H9 (cell line): ENCODE measurements around the gene ZNHIT1. TPM values are rescaled to one million over a fixed set of nuclear protein-coding genes. Genes with fewer than 3 reads are reported as not detected.

ENCODE experiments used
- DNase-seq: peaks from one replicate; pipeline ENCODE4 v3.0.0-alpha.2; 2017
- H2AFZ ChIP-seq: one replicate; pipeline ENCODE4 v1.6.1; 2013; ENCODE audit warnings: mild to moderate bottlenecking, low read length, control low read depth, moderate library complexity
- H2AK5ac ChIP-seq: 2 replicates; pipeline ENCODE4 v1.6.1; 2013; ENCODE audit warnings: low read length, control low read depth, mixed read lengths; ENCODE audit not compliant: insufficient read length
- H2BK120ac ChIP-seq: one replicate; pipeline ENCODE4 v1.6.1; 2013; ENCODE audit warnings: low read depth, mild to moderate bottlenecking, low read length, control low read depth, inconsistent platforms; ENCODE audit not compliant: poor library complexity, severe bottlenecking
- H2BK12ac ChIP-seq: 2 replicates; pipeline ENCODE4 v1.6.1; 2013; ENCODE audit warnings: low read length, control low read depth, mixed read lengths, low read depth; ENCODE audit not compliant: insufficient read length
- H2BK15ac ChIP-seq: 2 replicates; pipeline ENCODE4 v1.6.1; 2013; ENCODE audit warnings: low read depth, low read length, control low read depth
- H2BK20ac ChIP-seq: one replicate; pipeline ENCODE4 v1.6.1; 2013; ENCODE audit warnings: low read depth, mild to moderate bottlenecking, low read length, control low read depth, inconsistent platforms; ENCODE audit not compliant: poor library complexity, severe bottlenecking
- H2BK5ac ChIP-seq: 2 replicates; pipeline ENCODE4 v1.6.1; 2013; ENCODE audit warnings: low read length, control low read depth, mixed read lengths; ENCODE audit not compliant: insufficient read length
- H3K14ac ChIP-seq: 2 replicates; pipeline ENCODE4 v1.6.1; 2013; ENCODE audit warnings: low read length, control low read depth; ENCODE audit not compliant: insufficient read depth
- H3K18ac ChIP-seq: 2 replicates; pipeline ENCODE4 v1.6.1; 2013; ENCODE audit warnings: low read depth, mild to moderate bottlenecking, mixed read lengths, low read length, control low read depth; ENCODE audit not compliant: insufficient read length
- H3K23ac ChIP-seq: 2 replicates; pipeline ENCODE4 v1.6.1; 2013; ENCODE audit warnings: low read length, control low read depth, mixed read lengths, low read depth; ENCODE audit not compliant: insufficient read length
- H3K23me2 ChIP-seq: 2 replicates; pipeline ENCODE4 v1.6.1; 2013; ENCODE audit warnings: low read depth, mild to moderate bottlenecking, mixed read lengths, low read length, control low read depth; ENCODE audit not compliant: insufficient read length, poor library complexity, severe bottlenecking
- H3K27ac ChIP-seq: 2 replicates; pipeline ENCODE4 v1.5.1; 2013; ENCODE audit warnings: low read length, control low read depth, mixed read lengths, low read depth; ENCODE audit not compliant: insufficient read length
- H3K27me3 ChIP-seq: 2 replicates; pipeline ENCODE4 v1.6.1; 2013; ENCODE audit warnings: low read length, control low read depth, inconsistent platforms; ENCODE audit not compliant: insufficient read depth
- H3K4ac ChIP-seq: 2 replicates; pipeline ENCODE4 v1.6.1; 2013; ENCODE audit warnings: low read depth, mild to moderate bottlenecking, control low read depth, inconsistent platforms, low read length, moderate library complexity
- H3K4me1 ChIP-seq: 2 replicates; pipeline ENCODE4 v1.6.1; 2013; ENCODE audit warnings: low read length, control low read depth, inconsistent platforms; ENCODE audit not compliant: insufficient read depth
- H3K4me2 ChIP-seq: 2 replicates; pipeline ENCODE4 v1.6.1; 2013; ENCODE audit warnings: low read length, control low read depth, mixed read lengths; ENCODE audit not compliant: insufficient read length, insufficient read depth
- H3K56ac ChIP-seq: 2 replicates; pipeline ENCODE4 v1.6.1; 2013; ENCODE audit warnings: low read depth, mild to moderate bottlenecking, mixed read lengths, low read length, control low read depth; ENCODE audit not compliant: insufficient read length
- H3K79me1 ChIP-seq: 2 replicates; pipeline ENCODE4 v1.6.1; 2013; ENCODE audit warnings: low read depth, mild to moderate bottlenecking, moderate library complexity, low read length, control low read depth, inconsistent platforms; ENCODE audit not compliant: insufficient read depth, poor library complexity, severe bottlenecking
- H3K79me2 ChIP-seq: 2 replicates; pipeline ENCODE4 v1.6.1; 2013; ENCODE audit warnings: low read length, control low read depth, inconsistent platforms; ENCODE audit not compliant: insufficient read depth
- H3K9ac ChIP-seq: 2 replicates; pipeline ENCODE4 v1.6.1; 2013; ENCODE audit warnings: low read length, control low read depth, mixed read lengths; ENCODE audit not compliant: insufficient read length; ENCODE audit errors: extremely low read depth
- H3K9me3 ChIP-seq: one replicate; pipeline ENCODE4 v1.6.1; 2013; ENCODE audit warnings: low read depth, low read length, inconsistent platforms; ENCODE audit not compliant: control insufficient read depth
- H3T11ph ChIP-seq: one replicate; pipeline ENCODE4 v1.6.1; 2013; ENCODE audit warnings: mild to moderate bottlenecking, low read length, control low read depth, inconsistent platforms
- H4K20me1 ChIP-seq: one replicate; pipeline ENCODE4 v1.6.1; 2013; ENCODE audit not compliant: control insufficient read depth, insufficient read length, insufficient read depth
- H4K5ac ChIP-seq: 2 replicates; pipeline ENCODE4 v1.6.1; 2013; ENCODE audit warnings: low read depth, mild to moderate bottlenecking, mixed read lengths, low read length, control low read depth; ENCODE audit not compliant: insufficient read length
- H4K8ac ChIP-seq: replicated peaks from 2 replicates; pipeline ENCODE4 v1.6.1; 2013; ENCODE audit warnings: low read length, control low read depth, mixed read lengths, low read depth; ENCODE audit not compliant: insufficient read length
- H4K91ac ChIP-seq: 2 replicates; pipeline ENCODE4 v1.6.1; 2013; ENCODE audit warnings: low read depth, mild to moderate bottlenecking, moderate library complexity, mixed read lengths, low read length, control low read depth; ENCODE audit not compliant: insufficient read length
- H3K27ac Mint-ChIP-seq, 3 experiments: 2 replicates in 2 of 3; 3 replicates in 1 of 3; pipeline ENCODE4 v1.8.0; 2020 to 2021; ENCODE audit warnings: mixed read lengths in 3 of 3, mild to moderate bottlenecking in 1 of 3, moderate library complexity in 1 of 3
- H3K27me3 Mint-ChIP-seq: 2 replicates; pipeline ENCODE4 v1.8.0; 2021; ENCODE audit warnings: low read depth, mild to moderate bottlenecking, moderate library complexity, mixed read lengths
- H3K36me3 Mint-ChIP-seq, 3 experiments: 2 replicates in 2 of 3; 3 replicates in 1 of 3; pipeline ENCODE4 v1.8.0; 2020 to 2021; ENCODE audit warnings: low read depth in 3 of 3, mixed read lengths in 3 of 3; ENCODE audit not compliant: insufficient read depth in 1 of 3
- H3K4me1 Mint-ChIP-seq, 2 experiments: 2 replicates each; pipeline ENCODE4 v1.8.0; 2020; ENCODE audit warnings: mixed read lengths in 2 of 2
- H3K4me3 Mint-ChIP-seq, 2 experiments: 2 replicates in 1 of 2; 3 replicates in 1 of 2; pipeline ENCODE4 v1.8.0; 2020 to 2021; ENCODE audit warnings: mild to moderate bottlenecking in 2 of 2, mixed read lengths in 2 of 2, moderate library complexity in 1 of 2
- H3K9me3 Mint-ChIP-seq, 2 experiments: 2 replicates in 1 of 2; 3 replicates in 1 of 2; pipeline ENCODE4 v1.8.0; 2020; ENCODE audit warnings: mild to moderate bottlenecking in 2 of 2, mixed read lengths in 2 of 2, moderate library complexity in 1 of 2
- CTCF ChIP-seq: fragments of 200-600 bp; sonication (generic); conservative IDR thresholded peaks from 3 replicates; pipeline ENCODE4 v1.8.0; 2021; ENCODE audit warnings: antibody characterized with exemption, mild to moderate bottlenecking
- WGBS: extraction: QIAGEN DNeasy Blood & Tissue Kit; methylation state at CpG from one replicate; pipeline ENCODE4 v1.1.7; 2013; ENCODE audit warnings: missing lambda C conversion rate, low lambda C conversion rate, mixed read lengths; ENCODE audit not compliant: insufficient read length; ENCODE audit errors: extremely low coverage; 5-methylcytosine and 5-hydroxymethylcytosine counted together
- total RNA-seq: library from RNA; stranded (reverse); gene quantifications from 2 replicates; pipeline ENCODE4 v1.2.1, GENCODE V29; 2021

Gene ZNHIT1
- total RNA-seq, 1 experiment from 2014 or later = 52.7 TPM

- no CpG with 5 or more reads among the region's 21 CpGs for WGBS
- H2AK5ac ChIP-seq = no peak overlapping the region
- no peak overlapping the region for H2BK12ac ChIP-seq
- no peak overlapping the region for H4K8ac ChIP-seq
- H2BK15ac ChIP-seq = no peak overlapping the region
- H3K27me3 ChIP-seq = no peaks in the 10 kb centered on the region
- H3T11ph ChIP-seq = no peak overlapping the region
- H2BK20ac ChIP-seq = no peak overlapping the region
- no peak overlapping the region for H2BK120ac ChIP-seq
- no peak overlapping the region for H3K14ac ChIP-seq
- no peak overlapping the region for H3K4ac ChIP-seq
- H3K4me1 ChIP-seq = 0 out of 2 replicates have a peak, but pooled peaks cover 3% of the 10 kb centered on the region
- Mint-ChIP-seq H3K36me3 (peaks cover 0 to 26% (median 0%) of the 10 kb centered on the region in 3 experiments; a peak in 4 of 7 replicates), H3K9me3 (no peaks in the 10 kb centered on the region), H3K4me3 (peak overlapping the region in 1 of 2 experiments; percentile 38; a peak in 1 of 5 replicates), H3K4me1 (peaks cover 21 to 34% of the 10 kb centered on the region in 2 experiments), H3K27ac (peak overlapping the region in 1 of 3 experiments; percentile 73; a peak in 2 of 7 replicates), H3K27me3 (no peaks in the 10 kb centered on the region)
- H3K9ac ChIP-seq = no peak overlapping the region
- DNase-seq = no peak
- H3K56ac ChIP-seq = no peak overlapping the region
- H3K23me2 ChIP-seq = no peaks in the 10 kb centered on the region
- no peaks in the 10 kb centered on the region for H4K20me1 ChIP-seq
- no peak overlapping the region for H3K4me2 ChIP-seq
- no peak overlapping the region for H3K18ac ChIP-seq
- no peak overlapping the region for H3K27ac ChIP-seq
- no peaks in the 10 kb centered on the region for H3K79me1 ChIP-seq
- H2AFZ ChIP-seq = no peak overlapping the region
- no peak overlapping the region for H3K23ac ChIP-seq
- H4K91ac ChIP-seq = no peak overlapping the region
- no peaks in the 10 kb centered on the region for H3K9me3 ChIP-seq
- no peak overlapping the region for H2BK5ac ChIP-seq
- TF ChIP-seq CTCF = no peak
- no peak overlapping the region for H4K5ac ChIP-seq
- H3K79me2 ChIP-seq = no peaks in the 10 kb centered on the region
These were observed 16.1 kb downstream of the ZNHIT1 start for GRCh38 chr7:101233907-101234547.
